IMR-90 (cell line): ENCODE results near the gene NCKAP5L. TPM values are rescaled to one million over a fixed set of nuclear protein-coding genes. Genes with fewer than 3 reads are reported as not detected.

Experiments
- ATAC-seq: fragments of 200-7000 bp; cut with Tn5 transposase; 2 replicates; pipeline ENCODE4 v1.9.1; 2020; ENCODE audit warnings: low read depth, mild to moderate bottlenecking, moderate library complexity
- BruUV-seq: library from RNA; stranded (reverse); fragments of 400-500 nt; replicated peaks from 2 replicates; lab custom pipeline; 2021; lab: Mats Ljungman, UMichigan
- CTCF ChIA-PET: fragments of 300-600 bp; formaldehyde crosslinking; extraction: SDS; loops from one replicate; lab custom pipeline; 2021; ENCODE audit warnings: antibody characterized with exemption; lab: Yijun Ruan, JAX
- POLR2A ChIA-PET: fragments of 300-600 bp; sonication (Branson Sonifier 250); formaldehyde crosslinking; loops from one replicate; lab custom pipeline; 2022; ENCODE audit warnings: antibody characterized with exemption; ENCODE audit not compliant: unreplicated experiment; lab: Charles Lee
- DNase-seq: peaks from one replicate; pipeline ENCODE4 v3.0.0; 2013
- H2AFZ ChIP-seq: replicated peaks from 2 replicates; pipeline ENCODE3; 2013; ENCODE audit warnings: low read length, mild to moderate bottlenecking; ENCODE audit not compliant: poor library complexity
- H2AK5ac ChIP-seq: 2 replicates; pipeline ENCODE4 v1.6.1; 2013; ENCODE audit warnings: low read depth, low read length, inconsistent platforms
- H2AK9ac ChIP-seq: replicated peaks from 2 replicates; pipeline ENCODE3; 2013; ENCODE audit warnings: mild to moderate bottlenecking, low read depth, low read length, moderate library complexity; ENCODE audit not compliant: poor library complexity
- H2BK120ac ChIP-seq: 2 replicates; pipeline ENCODE4 v1.6.1; 2013; ENCODE audit warnings: low read depth, low read length, inconsistent platforms
- H2BK15ac ChIP-seq: 3 replicates; pipeline ENCODE4 v1.6.1; 2013; ENCODE audit warnings: low read depth, low read length, inconsistent platforms
- H2BK20ac ChIP-seq: 2 replicates; pipeline ENCODE4 v1.6.1; 2013; ENCODE audit warnings: low read depth, mild to moderate bottlenecking, inconsistent platforms, low read length, moderate library complexity
- H2BK5ac ChIP-seq: 2 replicates; pipeline ENCODE4 v1.6.1; 2013; ENCODE audit warnings: mild to moderate bottlenecking, low read depth, low read length, inconsistent platforms; ENCODE audit not compliant: poor library complexity, severe bottlenecking
- H3K14ac ChIP-seq: replicated peaks from 2 replicates; pipeline ENCODE4 v1.6.1; 2013; ENCODE audit warnings: low read depth, low read length, inconsistent platforms
- H3K18ac ChIP-seq: 2 replicates; pipeline ENCODE4 v1.6.1; 2013; ENCODE audit warnings: low read depth, low read length, control low read depth
- H3K23ac ChIP-seq: 2 replicates; pipeline ENCODE4 v1.6.1; 2013; ENCODE audit warnings: low read depth, low read length, inconsistent platforms
- H3K27ac ChIP-seq: 2 replicates; pipeline ENCODE4 v1.5.1; 2013; ENCODE audit warnings: mild to moderate bottlenecking, control low read depth, low read length; ENCODE audit not compliant: insufficient read depth
- H3K27me3 ChIP-seq: 2 replicates; pipeline ENCODE4 v1.6.1; 2013; ENCODE audit warnings: low read length; ENCODE audit not compliant: control insufficient read depth, insufficient read depth
- H3K36me3 ChIP-seq: 2 replicates; pipeline ENCODE4 v1.6.1; 2013; ENCODE audit warnings: low read length, mixed read lengths; ENCODE audit not compliant: control insufficient read depth, insufficient read depth
- H3K4ac ChIP-seq: 2 replicates; pipeline ENCODE4 v1.6.1; 2013; ENCODE audit warnings: low read depth, low read length, inconsistent platforms
- H3K4me1 ChIP-seq: 2 replicates; pipeline ENCODE4 v1.6.1; 2013; ENCODE audit warnings: low read length, mixed read lengths; ENCODE audit not compliant: control insufficient read depth, insufficient read depth
- H3K4me2 ChIP-seq: 2 replicates; pipeline ENCODE4 v1.6.1; 2013; ENCODE audit warnings: low read depth, mild to moderate bottlenecking, control low read depth, low read length, moderate library complexity
- H3K4me3 ChIP-seq: 2 replicates; pipeline ENCODE4 v1.5.1; 2013; ENCODE audit warnings: low read depth, mild to moderate bottlenecking, control low read depth, low read length, moderate library complexity; ENCODE audit not compliant: insufficient read depth
- H3K56ac ChIP-seq: 2 replicates; pipeline ENCODE4 v1.6.1; 2013; ENCODE audit warnings: low read length, inconsistent platforms; ENCODE audit not compliant: insufficient read depth; ENCODE audit errors: extremely low read depth
- H3K79me1 ChIP-seq, 2 experiments: 2 replicates each; pipeline ENCODE4 v1.6.1; 2013; ENCODE audit warnings: low read length in 2 of 2, inconsistent platforms in 1 of 2, low read depth in 1 of 2
- H3K9ac ChIP-seq: 2 replicates; pipeline ENCODE4 v1.6.1; 2013; ENCODE audit warnings: low read depth, low read length, control low read depth
- H3K9me1 ChIP-seq: 2 replicates; pipeline ENCODE4 v1.6.1; 2013; ENCODE audit warnings: low read length, inconsistent platforms; ENCODE audit not compliant: insufficient read depth
- H3K9me3 ChIP-seq: 2 replicates; pipeline ENCODE4 v1.6.1; 2013; ENCODE audit warnings: low read length; ENCODE audit not compliant: control insufficient read depth, insufficient read depth
- H4K20me1 ChIP-seq: 2 replicates; pipeline ENCODE4 v1.6.1; 2013; ENCODE audit warnings: low read length, inconsistent platforms; ENCODE audit not compliant: insufficient read depth
- H4K5ac ChIP-seq: 2 replicates; pipeline ENCODE4 v1.6.1; 2013; ENCODE audit warnings: mild to moderate bottlenecking, low read depth, low read length, control low read depth
- H4K8ac ChIP-seq, 2 experiments: 2 replicates each; pipeline ENCODE4 v1.6.1; 2013; ENCODE audit warnings: low read depth in 2 of 2, low read length in 2 of 2, control low read depth in 1 of 2, inconsistent platforms in 1 of 2
- H4K91ac ChIP-seq: 2 replicates; pipeline ENCODE4 v1.6.1; 2013; ENCODE audit warnings: low read depth, low read length, inconsistent platforms; ENCODE audit not compliant: insufficient read depth
- FOS ChIP-seq: fragments of 150-350 bp; IDR thresholded peaks from 2 replicates; pipeline ENCODE4 v1.6.1; 2016; ENCODE audit warnings: low read depth, low read length
- WGBS, 2 experiments: methylation state at CpG; one replicate each; pipeline versions ENCODE4 v1.1.5 to v1.1.7; 2013; ENCODE audit warnings: missing lambda C conversion rate in 2 of 2; ENCODE audit not compliant: insufficient read length in 1 of 2; ENCODE audit errors: extremely low coverage in 2 of 2; 5-methylcytosine and 5-hydroxymethylcytosine counted together
- dilution Hi-C: fragments of 300-500 bp; cut with HindIII; formaldehyde crosslinking; loops from one replicate; pipeline ENCODE4 v1.14.3; 2018; ENCODE audit warnings: low sequenced_read_pairs; ENCODE audit not compliant: unreplicated experiment
- in situ Hi-C: fragments of 300-500 bp; cut with MboI; formaldehyde crosslinking; loops from 3 replicates; pipeline ENCODE4 v1.14.3; 2019; ENCODE audit warnings: low sequenced_read_pairs, inconsistent platforms, mixed read lengths
- intact Hi-C: fragments of 100-400 bp; cut with micrococcal nuclease; formaldehyde crosslinking; loops from 2 replicates; pipeline ENCODE4 v1.10.0; 2022
- polyA plus RNA-seq, 3 experiments: library from polyadenylated mRNA; depleted of rRNA; stranded (reverse); fragments of >200 nt; gene quantifications; 2 replicates each; pipeline ENCODE4 v1.2.3, GENCODE V29; 2012; ENCODE audit warnings: low replicate concordance in 1 of 3
- total RNA-seq: library from RNA; depleted of rRNA; stranded (reverse); fragments of >200 nt; gene quantifications from 2 replicates; pipeline ENCODE4 v1.2.3, GENCODE V29; 2012
- TF ChIP-seq, protein P1 (sequence below): fragments of 150-350 bp; IDR thresholded peaks from 2 replicates; pipeline ENCODE4 v1.6.1; 2017; ENCODE audit warnings: mild to moderate bottlenecking, antibody characterized with exemption, low read length, low read depth

Gene NCKAP5L
- total and polyA plus RNA-seq, 2 of the 4 experiments (the other 2 are of a cell fraction), result 6.1 to 14.4 TPM

DNA sequence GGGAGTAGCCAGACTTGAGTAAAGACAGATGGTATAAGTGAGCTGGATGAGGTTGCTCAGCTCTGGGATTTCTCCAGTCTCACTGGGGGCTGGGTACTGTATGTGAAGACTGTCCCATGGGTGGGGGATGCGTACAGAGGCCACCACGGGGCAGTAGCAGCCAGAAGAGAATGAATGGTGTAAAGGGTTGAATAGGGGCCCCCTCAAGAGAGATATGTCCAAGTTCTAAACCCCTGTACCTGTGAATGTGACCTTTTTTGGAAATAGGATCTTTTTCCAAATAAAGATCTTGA lies 36.5 kb upstream of the NCKAP5L start:
- 0 out of 2 replicates have a peak, but pooled peaks cover 4% of the 10 kb centered on the region for H4K20me1 ChIP-seq
- no peak overlapping the region for H3K4ac ChIP-seq
- H2AK5ac ChIP-seq, result no peak overlapping the region
- H2BK120ac ChIP-seq, result no peak overlapping the region
- no peak overlapping the region for H4K91ac ChIP-seq
- H3K14ac ChIP-seq, result no peak overlapping the region
- ATAC-seq (no peak), DNase-seq (no peak)
- H3K9me3 ChIP-seq, result no peaks in the 10 kb centered on the region
- no peak overlapping the region for H2BK20ac ChIP-seq
- H3K23ac ChIP-seq, result no peak overlapping the region
- no peak overlapping the region for H2AK9ac ChIP-seq
- H3K4me1 ChIP-seq, result peaks cover 19% of the 10 kb centered on the region
- dilution Hi-C loops, result no loop called here
- no peak overlapping the region for H2AFZ ChIP-seq
- H3K4me2 ChIP-seq, result no peak overlapping the region
- H3K27ac ChIP-seq, result no peak overlapping the region
- POLR2A ChIA-PET, result no interaction called here
- H3K18ac ChIP-seq, result no peak overlapping the region
- no CpG with 5 or more reads among the region's 2 CpGs for WGBS, 2 experiments
- BruUV-seq, result no TSS peak
- H2BK15ac ChIP-seq, result no peak overlapping the region
- no peak overlapping the region for H3K56ac ChIP-seq
- H3K79me1 ChIP-seq, result no peaks in the 10 kb centered on the region
- no peak for TF ChIP-seq FOS
- TF ChIP-seq, protein P1, sequence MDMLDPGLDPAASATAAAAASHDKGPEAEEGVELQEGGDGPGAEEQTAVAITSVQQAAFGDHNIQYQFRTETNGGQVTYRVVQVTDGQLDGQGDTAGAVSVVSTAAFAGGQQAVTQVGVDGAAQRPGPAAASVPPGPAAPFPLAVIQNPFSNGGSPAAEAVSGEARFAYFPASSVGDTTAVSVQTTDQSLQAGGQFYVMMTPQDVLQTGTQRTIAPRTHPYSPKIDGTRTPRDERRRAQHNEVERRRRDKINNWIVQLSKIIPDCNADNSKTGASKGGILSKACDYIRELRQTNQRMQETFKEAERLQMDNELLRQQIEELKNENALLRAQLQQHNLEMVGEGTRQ, result no peak
- no peak overlapping the region for H3K4me3 ChIP-seq
- no peaks in the 10 kb centered on the region for H3K9me1 ChIP-seq
- intact Hi-C loops, result no loop called here
- H3K9ac ChIP-seq, result no peak overlapping the region
- CTCF ChIA-PET, result interaction anchor here (1.0 kb wide), 1 partner anchor 103 kb away, joined by 3 read pairs; no protein-coding TSS in a partner anchor
- no peak overlapping the region for H4K8ac ChIP-seq
- no peaks in the 10 kb centered on the region for H3K36me3 ChIP-seq
- no peak overlapping the region for H2BK5ac ChIP-seq
- peaks cover 22% of the 10 kb centered on the region for H3K27me3 ChIP-seq
- in situ Hi-C loops, result loop anchor here (5.0 kb wide), 2 partner anchors 88 to 188 kb away; partner anchors contain the start of gene AQP2
- no peak overlapping the region for H4K5ac ChIP-seq
